HG02571 (cell line): Measurements from ENCODE around the gene SEMA5B.

Experiments used
- ATAC-seq: cut with Tn5 transposase; IDR thresholded peaks from one replicate; pipeline ENCODE4 v1.9.1; 2021; ENCODE audit warnings: mild to moderate bottlenecking, moderate library complexity; ENCODE audit not compliant: unreplicated experiment

The SEMA5B gene

GRCh38 chr3:122868322-122868721 lies 159.2 kb downstream of the SEMA5B start:
- ATAC-seq, result no peak

DNA sequence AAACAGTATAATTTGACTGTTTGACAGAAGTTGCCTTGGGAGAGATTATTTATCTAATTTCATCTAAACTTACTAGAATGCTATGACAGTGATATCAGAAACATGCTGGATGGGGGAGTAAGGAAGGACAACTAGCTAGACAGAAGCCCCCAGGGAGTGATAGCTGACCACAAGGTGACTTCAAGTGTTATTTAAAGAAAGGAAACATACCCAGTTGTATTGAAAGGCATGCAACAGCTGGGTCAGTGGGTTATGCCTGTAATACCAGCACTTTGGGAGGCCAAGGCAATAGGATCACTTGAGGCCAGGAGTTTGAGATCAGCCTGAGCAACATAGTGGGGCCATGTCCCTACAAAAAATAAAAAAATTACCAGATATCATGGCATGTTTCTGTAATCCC lies 163.1 kb downstream of the SEMA5B start:
- ATAC-seq, result no peak

DNA sequence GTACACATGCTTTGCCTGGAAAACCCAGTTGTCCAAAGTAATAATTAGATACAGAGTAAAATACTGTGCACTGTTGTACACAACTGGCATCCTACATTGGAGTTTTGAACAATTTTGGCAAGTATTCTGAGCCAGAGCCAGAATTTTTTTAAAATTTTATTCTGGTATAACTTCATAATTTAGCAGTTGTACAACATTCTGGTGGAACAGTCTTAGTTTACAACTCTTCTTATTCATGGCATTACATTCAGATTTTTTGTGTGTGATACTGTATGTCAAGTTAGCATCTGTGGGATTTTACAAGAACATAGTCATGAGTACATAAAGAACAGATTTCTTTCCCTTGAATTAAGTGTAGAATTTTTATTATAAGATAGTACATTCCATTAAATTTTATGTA lies 165.2 kb downstream of the SEMA5B start:
- ATAC-seq, result no peak
